Inflammatory macrophage treated with lipopolysaccharide for 1 hour (primary cell): ENCODE measurements around the gene ZCCHC24.

Experiments used
- DNase-seq, 2 donors: peaks; one replicate each; pipeline ENCODE4 v3.0.0-alpha.2; 2020 to 2022

ZCCHC24 gene

GRCh38 chr10:79380125-79380945 is 65.1 kb downstream of the ZCCHC24 start:
- DNase-seq: no peak

DNA sequence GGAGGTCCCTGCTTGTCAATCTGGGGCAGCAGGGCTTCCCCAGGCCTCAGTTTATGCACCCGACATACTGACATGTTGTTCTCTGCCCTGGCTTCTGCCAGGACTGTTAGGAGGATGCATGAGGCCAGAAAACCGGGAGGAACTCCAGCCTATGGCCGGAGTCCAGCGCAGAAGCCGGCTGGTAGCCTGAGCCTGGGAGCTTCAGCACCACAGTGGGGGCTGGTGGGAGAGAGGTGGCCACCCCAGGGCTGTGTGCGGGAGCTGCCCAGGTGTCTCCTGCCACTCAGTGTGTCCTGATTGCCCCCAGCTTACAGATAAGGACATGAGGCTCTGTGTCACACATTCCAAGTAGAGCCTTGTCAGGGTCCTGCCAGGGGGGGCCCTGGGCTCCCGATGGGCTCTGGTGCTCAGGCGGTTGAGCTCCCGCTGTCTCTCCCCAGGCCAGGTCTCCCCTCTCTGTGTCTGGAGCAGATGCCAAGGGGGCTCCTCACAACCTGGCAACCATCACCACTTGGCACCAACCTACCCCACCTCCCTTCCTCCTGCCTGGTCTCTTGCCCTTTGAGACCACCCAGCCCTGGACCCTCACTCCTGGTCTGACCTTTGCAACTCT is 65.8 kb downstream of the ZCCHC24 start:
- no peak for DNase-seq

DNA sequence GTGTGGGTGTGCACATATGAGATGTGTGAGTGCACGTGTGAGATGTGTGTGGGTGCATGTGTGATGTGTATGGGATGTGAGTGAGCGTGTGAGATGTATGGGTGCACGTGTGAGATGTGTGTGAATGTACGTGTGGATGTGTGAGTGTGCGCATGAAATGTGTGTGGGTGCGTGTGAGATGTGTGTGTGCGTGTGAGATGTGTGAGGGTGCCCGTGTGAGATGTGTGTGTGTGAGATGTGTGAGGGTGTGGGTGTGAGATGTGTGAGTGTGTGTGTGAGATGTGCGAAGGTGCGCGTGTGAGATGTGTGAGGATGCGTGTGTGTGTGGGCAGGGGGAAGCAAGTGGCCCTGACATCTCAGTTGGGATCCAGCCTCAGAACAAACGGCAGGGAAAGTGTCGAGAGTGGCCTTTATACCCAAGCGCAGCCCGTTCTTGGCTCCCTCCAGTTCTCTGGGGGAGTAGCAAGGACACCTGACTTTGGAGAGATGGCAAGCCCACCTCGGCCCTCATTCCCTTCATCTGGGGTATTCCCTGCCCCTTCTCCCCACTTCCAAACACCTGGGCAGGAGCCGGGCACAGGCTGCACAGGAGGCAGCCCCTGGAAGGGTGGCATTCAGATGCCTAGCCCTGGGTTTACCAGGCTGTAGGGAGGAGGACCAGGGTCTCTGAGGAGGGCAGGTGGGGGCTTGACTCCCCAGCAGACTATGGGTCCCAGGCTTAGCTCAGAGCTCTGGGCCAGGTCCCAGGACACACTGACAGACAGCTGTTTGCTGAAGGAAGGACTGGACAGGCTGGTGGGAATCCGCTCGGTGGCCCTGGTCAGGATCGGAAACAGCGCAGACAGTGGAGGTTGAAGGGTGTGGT is 66.5 kb downstream of the ZCCHC24 start:
- DNase-seq: no peak

GRCh38 chr10:79378383-79378646 is 67.1 kb downstream of the ZCCHC24 start:
- no peak for DNase-seq

DNA sequence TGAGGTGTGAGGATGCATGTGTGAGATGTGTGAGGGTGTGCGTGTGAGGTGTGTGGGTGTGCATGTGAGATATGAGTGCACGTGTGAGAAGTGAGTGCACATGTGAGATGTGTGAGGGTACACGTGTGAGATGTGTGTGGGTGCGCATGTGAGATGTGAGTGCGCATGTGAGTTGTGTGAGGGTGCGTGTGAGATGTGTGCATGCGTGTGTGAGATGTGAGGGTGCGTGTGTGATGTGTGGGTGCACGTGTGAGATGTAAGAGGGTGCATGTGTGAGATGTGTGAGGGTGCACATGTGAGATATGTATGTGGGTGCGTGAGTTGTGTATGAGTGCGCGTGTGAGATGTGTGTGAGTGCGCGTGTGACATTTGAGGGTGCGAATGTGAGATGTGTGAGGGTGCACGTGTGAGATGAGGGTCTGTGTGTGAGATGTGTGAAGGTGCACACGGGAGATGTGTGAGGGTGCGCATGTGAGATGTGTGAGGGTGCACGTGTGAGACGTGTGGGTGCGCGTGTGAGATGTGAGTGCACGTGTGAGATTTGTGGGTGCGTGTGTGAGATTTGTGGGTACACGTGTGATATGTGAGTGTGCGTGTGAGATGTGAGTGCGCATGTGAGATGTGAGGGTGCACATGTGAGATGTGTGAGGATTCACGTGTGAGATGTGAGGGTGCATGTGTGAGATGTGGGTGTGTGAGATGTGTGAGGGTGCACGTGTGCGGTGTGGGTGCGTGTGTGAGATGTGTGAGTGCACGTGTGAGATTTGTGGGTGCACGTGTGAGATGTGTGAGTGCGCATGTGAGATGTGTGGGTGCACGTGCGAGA is 67.7 kb downstream of the ZCCHC24 start:
- DNase-seq: no peak

DNA sequence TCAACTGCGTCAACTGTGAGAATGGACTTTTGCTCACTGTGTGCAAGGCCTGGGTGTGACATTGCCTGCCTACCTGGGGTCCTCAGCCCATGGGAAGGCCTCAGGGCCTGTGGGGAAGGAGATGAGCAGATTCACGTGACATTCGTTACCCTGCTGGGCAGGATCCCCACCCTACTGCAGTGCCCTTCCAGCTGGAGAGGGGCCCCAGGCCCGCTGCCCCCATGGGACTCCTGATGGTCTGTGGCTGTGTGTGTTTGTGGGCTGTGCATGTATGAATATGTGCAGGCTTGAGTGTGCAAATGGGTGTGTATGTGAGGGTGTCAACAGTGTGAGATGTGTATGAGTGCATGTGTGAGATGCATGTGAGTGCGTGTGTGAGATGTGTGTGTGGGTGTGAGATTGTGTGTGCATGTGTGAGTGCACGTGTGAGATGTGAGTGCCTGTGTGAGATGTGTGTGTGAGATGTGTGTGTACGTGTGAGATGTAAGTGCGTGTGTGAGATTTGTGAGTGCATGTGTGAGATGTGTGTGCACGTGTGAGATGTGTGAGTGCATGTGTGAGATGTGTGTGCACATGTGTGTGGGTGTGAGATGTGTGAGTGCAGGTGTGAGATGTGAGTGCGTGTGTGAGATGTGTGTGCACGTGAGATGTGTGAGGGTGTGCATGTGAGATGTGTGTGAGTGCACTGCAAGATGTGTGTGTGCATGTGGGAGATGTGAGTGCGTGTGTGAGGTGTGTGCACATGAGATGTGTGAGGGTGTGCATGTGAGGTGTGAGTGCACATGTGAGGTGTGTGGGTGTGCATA is 68.5 kb downstream of the ZCCHC24 start:
- DNase-seq: no peak

DNA sequence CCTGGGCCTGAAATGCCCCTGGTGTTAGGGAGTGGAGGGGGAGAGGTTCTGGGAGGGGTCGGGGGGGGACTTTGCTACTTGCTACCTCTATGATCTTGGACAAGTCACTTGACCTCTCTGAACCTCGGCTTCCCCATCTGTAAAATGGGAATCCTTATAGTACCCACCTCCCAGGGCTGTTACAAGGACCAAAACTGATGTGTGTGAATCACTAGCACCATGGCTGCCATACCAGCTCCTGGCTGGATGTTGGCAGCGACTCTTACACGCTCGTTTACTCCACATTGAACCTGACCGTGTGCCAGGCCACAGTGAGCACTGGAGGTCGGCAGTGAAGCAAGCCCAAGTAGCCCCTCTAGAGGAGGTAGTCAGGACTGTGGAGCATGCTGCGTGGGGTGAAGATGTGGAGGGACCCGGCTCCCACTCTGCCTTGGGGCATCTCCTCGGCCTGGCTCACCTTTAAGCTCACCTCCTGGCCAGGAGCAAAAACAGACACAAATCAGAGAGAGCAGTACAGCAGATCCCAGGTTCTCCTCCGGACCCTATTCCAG is 69.3 kb downstream of the ZCCHC24 start:
- DNase-seq: no peak

DNA sequence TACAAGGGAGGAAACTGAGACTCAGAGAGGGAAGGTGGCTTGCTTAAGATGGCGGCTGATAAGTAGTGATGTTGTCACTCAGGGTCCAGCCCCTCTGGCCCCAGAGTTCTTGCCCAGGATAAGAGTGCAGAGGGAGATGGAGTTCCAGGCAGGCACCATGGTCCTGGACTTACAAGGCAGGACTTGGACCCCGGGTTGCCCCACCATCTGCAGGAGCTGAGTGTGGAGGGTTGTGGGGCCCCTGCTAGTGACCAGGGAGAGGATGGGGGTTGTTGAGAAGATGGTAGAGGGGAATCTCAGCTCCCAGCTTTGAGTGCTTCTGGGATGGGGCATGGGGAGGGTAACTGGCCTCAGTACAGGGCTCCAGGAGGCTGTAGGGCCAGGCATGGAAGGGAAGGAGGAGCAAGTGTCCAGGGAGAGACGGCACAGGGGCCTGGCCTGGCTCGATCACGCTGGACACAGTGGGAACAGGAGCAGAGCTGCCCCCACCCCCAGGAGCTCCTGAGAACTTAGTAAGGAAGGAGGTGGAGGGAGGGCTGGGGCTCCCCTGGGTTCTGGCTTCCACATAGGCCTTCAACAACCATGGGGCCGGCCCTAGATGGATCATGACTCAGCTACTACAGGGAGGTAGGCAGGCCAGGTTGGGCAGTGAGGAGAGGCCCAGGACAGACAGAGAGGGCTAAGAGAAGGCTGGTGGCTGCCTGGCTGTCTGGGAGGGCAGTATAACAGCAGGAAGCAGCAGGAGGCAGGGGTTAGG is 69.9 kb downstream of the ZCCHC24 start:
- DNase-seq: no peak

DNA sequence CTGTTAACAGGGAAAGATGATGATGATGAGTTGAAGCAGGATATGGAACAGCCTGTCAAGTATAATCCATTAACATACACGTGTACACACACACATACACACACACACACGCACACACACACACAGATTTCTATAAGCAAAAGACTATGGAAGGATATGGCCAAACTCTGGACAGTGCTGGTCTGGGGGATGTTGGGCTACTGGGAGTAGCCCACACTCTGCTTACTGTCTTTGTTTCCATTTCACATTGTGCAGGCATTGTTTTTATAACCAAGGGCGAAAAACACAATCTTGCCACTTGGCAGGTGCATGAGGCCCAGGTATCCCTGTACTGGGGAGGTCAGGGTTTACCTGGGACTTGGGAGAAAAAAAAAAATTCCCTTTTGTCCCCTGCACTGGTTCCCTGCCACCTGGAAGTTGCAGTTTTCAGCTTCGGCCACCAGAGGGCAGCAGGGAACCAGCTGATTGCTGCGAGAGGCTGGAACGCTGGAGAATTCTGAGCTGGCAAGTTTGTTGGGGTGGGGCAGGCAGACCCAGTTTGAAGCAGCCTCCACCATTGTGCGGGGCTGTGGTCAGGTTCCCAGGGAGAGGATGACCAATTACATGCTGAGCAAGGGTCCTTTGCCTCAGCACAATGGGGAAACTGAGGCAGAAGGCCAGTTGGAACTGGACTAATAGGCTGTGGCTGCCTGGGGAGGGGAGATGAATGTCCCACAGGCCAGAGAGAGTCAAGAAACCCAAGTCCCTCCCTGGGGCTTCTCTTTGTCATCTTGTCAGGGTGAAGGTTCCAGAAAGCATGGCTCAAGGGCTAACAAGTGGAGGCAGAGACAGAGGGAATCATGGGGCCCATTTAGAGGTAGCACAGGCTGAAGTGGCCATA is 70.9 kb downstream of the ZCCHC24 start:
- peak; percentile 37 to 93 for DNase-seq

DNA sequence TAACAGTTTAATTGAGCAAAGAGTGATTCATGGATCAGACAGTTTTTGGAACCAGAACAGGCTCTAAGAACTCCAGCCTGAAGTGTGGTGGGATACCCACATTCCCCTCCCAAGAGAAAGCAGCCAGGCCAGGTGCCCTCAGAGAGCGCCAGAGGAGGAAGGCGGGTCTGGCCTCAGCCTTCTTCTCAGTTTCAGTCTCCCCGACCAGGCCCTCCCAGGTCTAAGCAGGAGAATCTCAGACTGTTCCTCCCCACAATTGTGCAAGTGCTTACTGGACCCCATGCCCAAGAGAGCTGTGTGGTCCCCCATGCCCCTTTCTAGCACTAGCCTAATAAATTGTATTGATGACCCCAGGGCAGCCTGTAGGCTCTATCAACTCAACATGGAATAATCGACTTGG is 72.6 kb downstream of the ZCCHC24 start:
- DNase-seq: no peak

DNA sequence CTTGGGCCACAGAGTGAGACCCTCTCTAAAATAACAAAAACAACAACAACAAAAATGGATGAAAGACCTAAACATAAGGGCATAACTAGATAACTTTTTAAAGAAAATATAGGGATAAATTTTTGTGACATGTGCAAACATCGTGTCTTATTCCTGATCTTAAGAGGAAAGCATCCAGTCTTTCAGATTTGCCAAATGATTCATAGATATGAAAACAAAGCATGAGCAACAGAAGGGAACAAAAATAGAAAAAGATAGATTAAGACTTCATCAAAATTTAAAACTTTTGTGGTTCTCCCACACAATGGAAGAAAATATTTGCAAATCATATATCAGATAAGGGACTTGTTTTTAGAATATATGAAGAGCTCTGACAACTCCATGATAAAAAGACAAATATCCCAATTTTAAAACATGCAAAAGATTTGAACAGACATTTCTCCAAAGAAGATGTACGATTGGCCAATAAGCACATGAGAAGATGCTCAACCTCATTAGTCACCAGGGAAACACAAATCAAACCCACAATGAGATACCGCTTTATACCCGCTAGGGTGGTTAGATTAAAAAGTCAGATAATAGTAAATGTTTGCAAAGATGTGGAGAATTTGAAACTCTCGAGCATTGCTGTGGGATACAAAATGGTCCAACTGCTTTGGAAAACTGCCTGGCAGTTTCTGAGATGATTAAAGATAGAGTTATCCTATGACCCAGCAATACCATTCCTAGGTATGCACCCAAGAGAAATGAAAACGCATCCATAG is 77.8 kb downstream of the ZCCHC24 start:
- no peak for DNase-seq

DNA sequence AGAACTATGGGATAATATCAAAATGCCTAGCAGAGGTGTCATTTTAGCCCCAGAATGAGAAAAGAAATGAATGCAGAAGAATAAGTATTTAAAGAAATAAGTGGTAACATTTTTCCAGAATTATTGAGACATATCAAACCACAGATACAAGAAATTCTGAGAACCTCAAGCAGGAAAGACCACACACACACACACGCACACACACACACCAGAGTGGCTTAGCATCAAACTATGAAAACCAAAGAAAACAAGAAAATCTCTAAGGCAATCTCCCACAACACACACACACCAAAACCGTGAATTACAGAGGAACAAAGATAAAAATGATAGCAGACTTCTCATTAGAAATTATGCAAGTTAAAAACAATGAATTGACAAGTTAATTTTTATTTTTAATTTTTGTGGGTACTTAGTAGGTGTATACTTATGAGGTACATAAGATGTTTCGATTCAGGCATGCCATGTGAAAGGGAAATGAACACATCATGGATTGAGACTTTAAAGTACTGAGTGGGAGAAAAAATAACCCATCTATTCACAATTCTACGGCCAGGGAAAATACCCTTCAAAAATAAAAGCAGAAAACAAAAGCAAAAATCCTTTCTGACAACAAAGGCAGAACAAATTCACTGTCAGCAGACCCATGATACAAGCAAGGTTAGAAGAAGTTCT is 83.6 kb downstream of the ZCCHC24 start:
- no peak for DNase-seq

DNA sequence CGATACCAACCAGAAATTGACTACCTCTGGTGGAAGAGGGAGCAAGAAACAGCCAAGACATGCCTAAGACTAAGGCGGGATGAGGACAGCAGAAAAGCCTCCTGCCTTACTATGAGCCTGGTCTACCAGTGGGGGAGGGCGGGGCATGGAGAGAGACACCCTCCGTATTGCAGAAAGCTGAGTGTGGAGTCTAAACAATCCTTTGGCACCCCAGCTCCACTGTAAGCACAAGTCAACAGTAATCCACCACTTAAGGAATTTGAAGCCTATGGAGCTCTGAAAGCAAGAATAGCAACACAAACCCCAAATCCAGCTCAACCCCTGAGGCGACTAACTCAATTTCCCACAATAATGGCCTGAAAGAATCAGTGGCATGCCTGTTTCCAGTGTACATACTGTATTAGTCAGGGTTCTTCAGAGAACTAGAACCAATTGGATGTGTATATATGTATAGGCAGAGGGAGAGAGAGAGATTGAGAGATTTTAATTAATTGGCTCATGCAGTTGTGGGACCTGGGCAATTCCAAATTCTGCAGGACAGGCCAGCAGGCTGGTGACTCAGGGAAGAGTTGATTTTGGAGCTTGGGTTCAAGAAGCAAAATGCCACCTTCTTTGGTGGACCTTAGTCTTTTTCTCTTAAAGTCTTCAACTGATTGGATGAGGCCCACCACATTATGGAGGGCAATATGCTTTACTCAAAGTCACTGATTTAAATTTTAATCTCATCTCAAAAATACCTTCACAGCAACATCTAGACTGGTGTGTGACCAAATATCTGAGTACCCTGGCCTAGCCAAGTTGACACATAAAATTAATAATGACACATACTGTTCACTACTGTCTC is 84.7 kb downstream of the ZCCHC24 start:
- DNase-seq: no peak

GRCh38 chr10:79359816-79360498 is 85.5 kb downstream of the ZCCHC24 start:
- no peak for DNase-seq

DNA sequence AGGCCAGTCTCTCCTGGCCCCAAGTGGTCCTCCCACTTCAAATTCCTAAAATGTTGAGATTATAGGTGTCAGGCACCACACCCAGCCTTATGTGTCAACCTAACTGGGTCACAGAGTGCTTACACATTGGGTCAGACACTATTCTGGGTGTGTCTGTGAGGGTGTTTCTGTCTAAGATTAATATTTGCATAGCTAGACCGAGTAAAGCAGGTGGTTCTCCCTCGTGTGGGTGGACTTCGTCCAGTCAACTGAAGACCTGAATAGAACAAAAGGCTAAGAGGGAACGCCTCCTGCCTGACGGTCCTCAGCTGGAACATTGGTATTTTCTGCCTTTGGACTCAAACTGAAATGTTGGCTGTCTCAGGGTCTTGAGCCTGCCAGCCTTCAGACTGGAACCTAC is 86.6 kb downstream of the ZCCHC24 start:
- DNase-seq: no peak

GRCh38 chr10:79357180-79357579 is 88.2 kb downstream of the ZCCHC24 start:
- DNase-seq: no peak

GRCh38 chr10:79356104-79356503 is 89.3 kb downstream of the ZCCHC24 start:
- peak; percentile 62 to 74 for DNase-seq
